K562 (cell line): Measurements from ENCODE around the gene SERTAD3. TPM values are rescaled to one million over a fixed set of nuclear protein-coding genes. Genes with fewer than 3 reads are reported as not detected.

Experiments used
- ARID3A ChIP-seq: IDR thresholded peaks from 2 replicates; pipeline ENCODE4 v1.6.1; 2012; ENCODE audit warnings: low read depth, low read length, improper control_type of control experiment, borderline replicate concordance
- ASH1L ChIP-seq: fragments of 450-650 bp; IDR thresholded peaks from 2 replicates; pipeline ENCODE4 v1.6.1; 2018; ENCODE audit warnings: borderline replicate concordance, mild to moderate bottlenecking, low read depth; ENCODE audit not compliant: partially characterized antibody
- CBX5 ChIP-seq: IDR thresholded peaks from 2 replicates; pipeline ENCODE4 v1.6.1; 2014; ENCODE audit warnings: low read depth, borderline replicate concordance
- ELK3 ChIP-seq: fragments of 450-650 bp; formaldehyde crosslinking; IDR thresholded peaks from 2 replicates; pipeline ENCODE4 v1.4.0; 2020; ENCODE audit warnings: mild to moderate bottlenecking
- FOXP4 ChIP-seq: sonication (generic); formaldehyde crosslinking; IDR thresholded peaks from 2 replicates; pipeline ENCODE4 v1.8.0; 2022; ENCODE audit warnings: mild to moderate bottlenecking, missing genetic modification reagents, borderline replicate concordance
- MEF2A ChIP-seq: IDR thresholded peaks from 2 replicates; pipeline ENCODE4 v1.6.1; 2011; ENCODE audit warnings: low read depth, mild to moderate bottlenecking, low read length, moderate library complexity; ENCODE audit not compliant: control insufficient read depth
- PKNOX1 ChIP-seq: fragments of 450-650 bp; IDR thresholded peaks from 2 replicates; pipeline ENCODE4 v1.6.1; 2016
- POLR2H ChIP-seq: IDR thresholded peaks from 2 replicates; pipeline ENCODE4 v1.6.1; 2016; ENCODE audit warnings: missing genetic modification characterization, low read depth, mild to moderate bottlenecking, control low read depth, missing compliant biosample characterization, moderate library complexity
- RBM14 ChIP-seq: fragments of 200-400 bp; formaldehyde crosslinking; IDR thresholded peaks from 2 replicates; pipeline ENCODE4 v1.6.1; 2018; ENCODE audit warnings: low read depth, mild to moderate bottlenecking, low read length, moderate library complexity, borderline replicate concordance; ENCODE audit not compliant: insufficient read depth
- SMARCA5 ChIP-seq: fragments of 450-650 bp; IDR thresholded peaks from 2 replicates; pipeline ENCODE4 v1.6.1; 2016
- SRSF7 ChIP-seq: fragments of 200-400 bp; formaldehyde crosslinking; optimal IDR thresholded peaks from 2 replicates; pipeline ENCODE3; 2017; ENCODE audit warnings: mild to moderate bottlenecking, low read depth, low read length
- TOE1 ChIP-seq, 2 experiments: fragments of 450-650 bp in 1 of 2; sonication (generic) in 1 of 2; formaldehyde crosslinking in 1 of 2; IDR thresholded peaks; 2 replicates each; pipeline versions ENCODE4 v1.7.1 to v1.8.0; 2016 to 2022; ENCODE audit warnings: borderline replicate concordance in 2 of 2, mild to moderate bottlenecking in 2 of 2, antibody characterized with exemption in 1 of 2, inconsistent platforms in 1 of 2, low read depth in 1 of 2, missing genetic modification reagents in 1 of 2, moderate library complexity in 1 of 2
- ZBTB9 ChIP-seq: fragments of 450-650 bp; formaldehyde crosslinking; IDR thresholded peaks from 2 replicates; pipeline ENCODE4 v1.4.0; 2020; ENCODE audit warnings: mild to moderate bottlenecking, moderate library complexity
- ZEB2 ChIP-seq: fragments of 450-650 bp; IDR thresholded peaks from 2 replicates; pipeline ENCODE4 v1.6.1; 2016
- ZFP30 ChIP-seq: fragments of 250-450 bp; sonication (Bioruptor Pico); IDR thresholded peaks from 2 replicates; pipeline ENCODE4 v1.8.0; 2022; ENCODE audit warnings: moderate library complexity, mild to moderate bottlenecking, inconsistent platforms, borderline replicate concordance
- ZNF639 ChIP-seq, 2 experiments: fragments of 200-800 bp in 1 of 2; sonication (Bioruptor generic) in 1 of 2; sonication (generic) in 1 of 2; formaldehyde crosslinking in 1 of 2; IDR thresholded peaks in 1 of 2; conservative IDR thresholded peaks in 1 of 2; 2 replicates each; pipeline versions ENCODE4 v1.5.0 to v1.6.1; 2016 to 2020; ENCODE audit warnings: missing compliant biosample characterization in 1 of 2, missing genetic modification characterization in 1 of 2, missing genetic modification reagents in 1 of 2
- ZSCAN29 ChIP-seq: fragments of 450-650 bp; IDR thresholded peaks from 2 replicates; pipeline ENCODE4 v1.6.1; 2017
- polyA plus RNA-seq, 8 experiments: library from polyadenylated mRNA; depleted of rRNA in 4 of 8; stranded (reverse) in 5 of 8; unstranded in 3 of 8; fragments of >200 nt; fragmentation: Nextera tagmentation in 2 of 8; fragmentation: Illumina TruSeq in 1 of 8; extraction: Ambion mirVana in 2 of 8; extraction: Trizol in 1 of 8; gene quantifications; 2 replicates each; pipeline versions ENCODE4 v1.2.1 to v1.2.3, GENCODE V29; 2011 to 2014; ENCODE audit warnings: inconsistent platforms in 1 of 8, missing spikeins in 1 of 8
- total RNA-seq, 7 experiments: library from RNA; depleted of rRNA in 6 of 7; stranded (reverse); fragments of >200 nt in 6 of 7; fragmentation: Illumina TruSeq in 2 of 7; extraction: Trizol in 2 of 7; gene quantifications; 2 replicates each; pipeline versions ENCODE4 v1.2.1 to v1.2.3, GENCODE V29; 2011 to 2021; ENCODE audit warnings: low replicate concordance in 1 of 7

SERTAD3 gene
- total and polyA plus RNA-seq, 9 of the 15 experiments (the other 6 are each of a cell fraction or from before 2014, with no cell fraction given): 5.4 to 28.9 (median 17.5) TPM

GRCh38 chr19:40403262-40403984 is 40.7 kb downstream of the SERTAD3 start (continued):
- TF ChIP-seq ZNF639 (CRISPR knock-in tag; conservative IDR thresholded peaks at IDR 0.05 in 1 of 2, IDR thresholded peaks at IDR 0.05 in 1 of 2): no peak
- TF ChIP-seq ZFP30 (CRISPR knock-in tag): no peak
- TF ChIP-seq ASH1L: peak; percentile 19
- TF ChIP-seq ZEB2: no peak
- TF ChIP-seq FOXP4 (CRISPR knock-in tag): no peak
- no peak for TF ChIP-seq SRSF7
- peak; percentile 13; the same call in 1 of the 2 replicates for TF ChIP-seq PKNOX1
- peak; percentile 83 for TF ChIP-seq ZSCAN29
- no peak for TF ChIP-seq ARID3A
- no peak for TF ChIP-seq TOE1 (IDR thresholded peaks at IDR 0.05; ENCODE audit: borderline replicate concordance)
- TF ChIP-seq TOE1 (CRISPR knock-in tag; IDR thresholded peaks at IDR 0.05; ENCODE audit: borderline replicate concordance, low read depth): no peak
- TF ChIP-seq CBX5: no peak
- no peak for TF ChIP-seq POLR2H (tag)
- TF ChIP-seq RBM14: no peak
- no peak for TF ChIP-seq ELK3 (CRISPR knock-in tag)
- peak; percentile 97 for TF ChIP-seq SMARCA5
- no peak for TF ChIP-seq MEF2A
- TF ChIP-seq ZBTB9 (CRISPR knock-in tag): no peak
